Activated T-helper 2 cell treated with anti-CD3 and anti-CD28 coated beads, Interferon-gamma antibody, Interleukin-2, Interleukin-4, amounts not matched to agents 10 μg/mL and 5 μg/mL and 100 μg/mL, durations not matched to agents 14 hours and 24 hours and 36 hours (primary cell): ENCODE results near the gene GRK4. TPM values are rescaled to one million over a fixed set of nuclear protein-coding genes. Genes with fewer than 3 reads are reported as not detected.
A peak's percentile ranks its signal among the peaks of the same experiment; 100 is the strongest.
"Not testable (repeated sequence)": the region's sequence is repeated elsewhere in the genome, so short reads cannot be mapped to it uniquely, and the experiment has no call there.

Experiments used
- DNase-seq: peaks from one replicate; pipeline ENCODE4 v3.0.0; 2021; ENCODE audit warnings: low spot score
- H3K27ac Mint-ChIP-seq: one replicate; pipeline ENCODE4 v1.8.0; 2021; ENCODE audit warnings: mixed read lengths
- H3K27me3 Mint-ChIP-seq: one replicate; pipeline ENCODE4 v1.8.0; 2021; ENCODE audit warnings: low read depth, mixed read lengths
- H3K36me3 Mint-ChIP-seq: one replicate; pipeline ENCODE4 v1.8.0; 2021; ENCODE audit warnings: low read depth, mixed read lengths
- H3K4me1 Mint-ChIP-seq: one replicate; pipeline ENCODE4 v1.8.0; 2021; ENCODE audit warnings: low read depth, mixed read lengths
- H3K4me3 Mint-ChIP-seq: one replicate; pipeline ENCODE4 v1.8.0; 2021; ENCODE audit warnings: low read depth, mild to moderate bottlenecking, moderate library complexity, mixed read lengths
- H3K9me3 Mint-ChIP-seq: one replicate; pipeline ENCODE4 v1.8.0; 2021; ENCODE audit warnings: mixed read lengths
- intact Hi-C: fragments of 100-400 bp; cut with micrococcal nuclease; formaldehyde crosslinking; loops from one replicate; pipeline ENCODE4 v1.15.1; 2023
- total RNA-seq: library from RNA; stranded (reverse); gene quantifications from 2 replicates; pipeline ENCODE4 v1.2.3, GENCODE V29; 2022

Gene GRK4
- total RNA-seq, 1 donor from 2014 or later, result 4.5 TPM

GRCh38 chr4:3039706-3040366, 76.5 kb downstream of the GRK4 start:
- Mint-ChIP-seq H3K4me1 (peaks cover 38% of the 10 kb centered on the region), H3K4me3 (no peak overlapping the region), H3K27me3 (peaks cover 3% of the 10 kb centered on the region), H3K36me3 (no peaks in the 10 kb centered on the region), H3K27ac (no peak overlapping the region), H3K9me3 (no peaks in the 10 kb centered on the region)
- no peak for DNase-seq
- intact Hi-C loops, result loop anchor here (5.0 kb wide), 1 partner anchor 78 kb away; the partner anchor contains the start of genes GRK4 and NOP14

GRCh38 chr4:3040452-3041191, 77.3 kb downstream of the GRK4 start:
- Mint-ChIP-seq H3K36me3 (peaks cover 5% of the 10 kb centered on the region), H3K4me3 (peak overlapping the region; percentile 84), H3K9me3 (peaks cover 5% of the 10 kb centered on the region), H3K27me3 (peaks cover 3% of the 10 kb centered on the region), H3K4me1 (peaks cover 45% of the 10 kb centered on the region), H3K27ac (peak overlapping the region; percentile 74)
- intact Hi-C loops, result loop anchor here (1.0 kb wide), 1 partner anchor 34 kb away; the partner anchor contains the start of genes HTT and HTT-AS
- DNase-seq, result no peak

- peak overlapping the region; percentile 74 for H3K27ac Mint-ChIP-seq
- peak; percentile 43 for DNase-seq
- intact Hi-C loops, result loop anchor here (1.0 kb wide), 1 partner anchor 33 kb away; the partner anchor contains the start of genes HTT and HTT-AS
- H3K27me3 Mint-ChIP-seq, result peaks cover 3% of the 10 kb centered on the region
- peaks cover 7% of the 10 kb centered on the region for H3K36me3 Mint-ChIP-seq
- peaks cover 47% of the 10 kb centered on the region for H3K4me1 Mint-ChIP-seq
- H3K4me3 Mint-ChIP-seq, result peak overlapping the region; percentile 84
- H3K9me3 Mint-ChIP-seq, result peaks cover 7% of the 10 kb centered on the region
Measured at GRCh38 chr4:3041192-3042142, 78.1 kb downstream of the GRK4 start.

- H3K36me3 Mint-ChIP-seq, result peaks cover 7% of the 10 kb centered on the region
- peaks cover 43% of the 10 kb centered on the region for H3K4me1 Mint-ChIP-seq
- H3K9me3 Mint-ChIP-seq, result peaks cover 7% of the 10 kb centered on the region
- H3K27ac Mint-ChIP-seq, result peak overlapping the region; percentile 71
- H3K4me3 Mint-ChIP-seq, result peak overlapping the region; percentile 84
- intact Hi-C loops, result no loop called here
- H3K27me3 Mint-ChIP-seq, result peaks cover 2% of the 10 kb centered on the region
- no peak for DNase-seq
Measured at GRCh38 chr4:3042226-3042625, 78.9 kb downstream of the GRK4 start.

GRCh38 chr4:3043282-3044020, 80.1 kb downstream of the GRK4 start:
- no peak for DNase-seq
- intact Hi-C loops, result no loop called here
- peaks cover 7% of the 10 kb centered on the region for H3K9me3 Mint-ChIP-seq
- no peak overlapping the region for H3K4me3 Mint-ChIP-seq
- no peak overlapping the region for H3K27ac Mint-ChIP-seq
- peaks cover 43% of the 10 kb centered on the region for H3K4me1 Mint-ChIP-seq
- no peaks in the 10 kb centered on the region for H3K27me3 Mint-ChIP-seq
- peaks cover 7% of the 10 kb centered on the region for H3K36me3 Mint-ChIP-seq

- DNase-seq, result peak; percentile 80
- H3K4me1 Mint-ChIP-seq, result peaks cover 43% of the 10 kb centered on the region
- peaks cover 7% of the 10 kb centered on the region for H3K9me3 Mint-ChIP-seq
- H3K27me3 Mint-ChIP-seq, result peaks cover 5% of the 10 kb centered on the region
- peaks cover 7% of the 10 kb centered on the region for H3K36me3 Mint-ChIP-seq
- peak overlapping the region; percentile 31 for H3K4me3 Mint-ChIP-seq
- peak overlapping the region; percentile 82 for H3K27ac Mint-ChIP-seq
- intact Hi-C loops, result loop anchor here (5.0 kb wide), 2 partner anchors 42 to 298 kb away; no protein-coding TSS in a partner anchor
Measured at GRCh38 chr4:3044870-3045819, 81.8 kb downstream of the GRK4 start.

- peaks cover 7% of the 10 kb centered on the region for H3K36me3 Mint-ChIP-seq
- no peak overlapping the region for H3K27ac Mint-ChIP-seq
- H3K27me3 Mint-ChIP-seq, result peaks cover 5% of the 10 kb centered on the region
- DNase-seq, result no peak
- H3K4me3 Mint-ChIP-seq, result no peak overlapping the region
- intact Hi-C loops, result loop anchor here (2.0 to 5.0 kb wide), 3 partner anchors 41 to 299 kb away; no protein-coding TSS in a partner anchor
- H3K4me1 Mint-ChIP-seq, result peaks cover 38% of the 10 kb centered on the region
- peaks cover 7% of the 10 kb centered on the region for H3K9me3 Mint-ChIP-seq
Measured at GRCh38 chr4:3046162-3046561, 82.8 kb downstream of the GRK4 start.

GRCh38 chr4:3046623-3047022, 83.3 kb downstream of the GRK4 start:
- peaks cover 37% of the 10 kb centered on the region for H3K4me1 Mint-ChIP-seq
- H3K27me3 Mint-ChIP-seq, result peaks cover 6% of the 10 kb centered on the region
- no peak for DNase-seq
- H3K9me3 Mint-ChIP-seq, result peaks cover 7% of the 10 kb centered on the region
- no peak overlapping the region for H3K27ac Mint-ChIP-seq
- H3K36me3 Mint-ChIP-seq, result peaks cover 7% of the 10 kb centered on the region
- intact Hi-C loops, result loop anchor here (1.0 to 5.0 kb wide), 4 partner anchors 28 to 299 kb away; partner anchors contain the start of genes HTT and HTT-AS
- no peak overlapping the region for H3K4me3 Mint-ChIP-seq

GRCh38 chr4:3047464-3048286, 84.3 kb downstream of the GRK4 start:
- peak overlapping the region; percentile 67 for H3K27ac Mint-ChIP-seq
- peaks cover 7% of the 10 kb centered on the region for H3K36me3 Mint-ChIP-seq
- peaks cover 7% of the 10 kb centered on the region for H3K9me3 Mint-ChIP-seq
- intact Hi-C loops, result loop anchor here (1.0 to 5.0 kb wide), 4 partner anchors 27 to 300 kb away; partner anchors contain the start of genes HTT and HTT-AS
- peak overlapping the region; percentile 9 for H3K4me3 Mint-ChIP-seq
- H3K27me3 Mint-ChIP-seq, result peaks cover 8% of the 10 kb centered on the region
- peaks cover 27% of the 10 kb centered on the region for H3K4me1 Mint-ChIP-seq
- DNase-seq, result peak; percentile 83

GRCh38 chr4:3051141-3051897, 87.9 kb downstream of the GRK4 start:
- H3K27me3 Mint-ChIP-seq, intact Hi-C loops, H3K4me3 Mint-ChIP-seq, H3K36me3 Mint-ChIP-seq, DNase-seq, H3K27ac Mint-ChIP-seq: not testable (repeated sequence)
- Mint-ChIP-seq H3K4me1 (peaks cover 13% of the 10 kb centered on the region), H3K9me3 (peaks cover 18% of the 10 kb centered on the region)
